HepG2 (cell line): ENCODE results near the gene ERBB4. TPM values are rescaled to one million over a fixed set of nuclear protein-coding genes. Genes with fewer than 3 reads are reported as not detected.

Experiments used
- ATAC-seq: fragments of 200-7000 bp; cut with Tn5 transposase; 3 replicates; pipeline ENCODE4 v1.9.1; 2020; ENCODE audit warnings: mild to moderate bottlenecking, moderate library complexity
- BruUV-seq: library from RNA; stranded (reverse); fragments of 400-500 nt; replicated peaks from 2 replicates; lab custom pipeline; 2021; lab: Mats Ljungman, UMichigan
- CTCF ChIA-PET: fragments of 300-600 bp; formaldehyde crosslinking; extraction: SDS; loops from one replicate; lab custom pipeline; 2021; ENCODE audit warnings: low total read pairs, inconsistent platforms, low intra/inter-chr PET ratio; lab: Yijun Ruan, JAX
- POLR2A ChIA-PET: fragments of 350-600 bp; sonication (Branson Sonifier 250); formaldehyde crosslinking; loops from one replicate; lab custom pipeline; 2020; ENCODE audit warnings: antibody characterized with exemption, inconsistent platforms; lab: Yijun Ruan, JAX
- DNase-seq: peaks from one replicate; pipeline ENCODE4 v3.0.0-alpha.2; 2015; ENCODE audit warnings: low spot score
- FAIRE-seq: peaks from 3 replicates; lab custom pipeline; 2011; peaks lifted over from hg19 to GRCh38; lab: Jason Lieb, UNC
- H2AFZ ChIP-seq: one replicate; pipeline ENCODE4 v1.6.1; 2011; ENCODE audit warnings: low read length, inconsistent platforms
- H3K27ac ChIP-seq: fragments of 300-600 bp; 3 replicates; pipeline ENCODE4 v1.8.0; 2011; ENCODE audit warnings: mixed run types, mild to moderate bottlenecking, mixed read lengths, low read length, inconsistent platforms; ENCODE audit not compliant: insufficient read depth; ENCODE audit errors: extremely low read length
- H3K27me3 ChIP-seq, 2 experiments: fragments of 200-600 bp in 1 of 2; 2 replicates in 1 of 2; 3 replicates in 1 of 2; pipeline versions ENCODE4 v1.6.0 to v1.8.0; 2011; ENCODE audit warnings: low read length in 2 of 2, mild to moderate bottlenecking in 2 of 2, moderate library complexity in 2 of 2, inconsistent platforms in 1 of 2; ENCODE audit not compliant: insufficient read depth in 2 of 2, control insufficient read depth in 1 of 2
- H3K36me3 ChIP-seq, 2 experiments: fragments of 200-600 bp in 1 of 2; replicated peaks in 1 of 2; 2 replicates in 1 of 2; 3 replicates in 1 of 2; pipeline versions ENCODE4 v1.5.1 to v1.8.0; 2011; ENCODE audit warnings: low read length in 2 of 2, inconsistent platforms in 1 of 2; ENCODE audit not compliant: insufficient read depth in 2 of 2, control insufficient read depth in 1 of 2
- H3K4me1 ChIP-seq: 2 replicates; pipeline ENCODE4 v1.5.1; 2012; ENCODE audit warnings: low read length, inconsistent platforms; ENCODE audit not compliant: insufficient read depth
- H3K4me2 ChIP-seq: 2 replicates; pipeline ENCODE4 v1.6.0; 2011; ENCODE audit warnings: low read depth, low read length, inconsistent platforms
- H3K4me3 ChIP-seq, 3 experiments: fragments of 200-600 bp in 1 of 3; sonication (generic), shearing (Covaris generic) in 1 of 3; replicated peaks in 1 of 3; 2 replicates each; pipeline ENCODE4 v1.5.1; 2011 to 2016; ENCODE audit warnings: low read length in 3 of 3, inconsistent platforms in 2 of 3, low read depth in 2 of 3, mild to moderate bottlenecking in 2 of 3, control low read depth in 1 of 3, mixed read lengths in 1 of 3; ENCODE audit not compliant: insufficient read depth in 1 of 3
- H3K79me2 ChIP-seq: one replicate; pipeline ENCODE4 v1.6.1; 2011; ENCODE audit warnings: low read length, inconsistent platforms; ENCODE audit not compliant: insufficient read depth
- H3K9ac ChIP-seq: 2 replicates; pipeline ENCODE4 v1.6.0; 2011; ENCODE audit warnings: mild to moderate bottlenecking, low read depth, low read length, inconsistent platforms; ENCODE audit not compliant: insufficient read depth
- H3K9me3 ChIP-seq: 2 replicates; pipeline ENCODE4 v1.5.1; 2012; ENCODE audit warnings: mild to moderate bottlenecking, low read length
- H4K20me1 ChIP-seq: 2 replicates; pipeline ENCODE4 v1.6.0; 2011; ENCODE audit warnings: inconsistent platforms, mild to moderate bottlenecking, low read length, moderate library complexity; ENCODE audit not compliant: insufficient read depth
- ATAD3A ChIP-seq: sonication (generic); formaldehyde crosslinking; IDR thresholded peaks from 2 replicates; pipeline ENCODE4 v1.4.0; 2020; ENCODE audit warnings: missing genetic modification reagents
- CSRNP1 ChIP-seq: sonication (generic); formaldehyde crosslinking; IDR thresholded peaks from 2 replicates; pipeline ENCODE4 v1.8.1; 2023; ENCODE audit warnings: mild to moderate bottlenecking, missing genetic modification reagents
- HNRNPK ChIP-seq: fragments of 200-400 bp; formaldehyde crosslinking; IDR thresholded peaks from 2 replicates; pipeline ENCODE4 v1.6.1; 2018; ENCODE audit warnings: low read length, low read depth, moderate library complexity, mild to moderate bottlenecking; ENCODE audit not compliant: poor library complexity, severe bottlenecking
- RBM22 ChIP-seq: fragments of 200-400 bp; formaldehyde crosslinking; optimal IDR thresholded peaks from 2 replicates; pipeline ENCODE3; 2017; ENCODE audit warnings: mild to moderate bottlenecking, low read length, moderate library complexity
- SRSF1 ChIP-seq: fragments of 200-400 bp; formaldehyde crosslinking; optimal IDR thresholded peaks from 2 replicates; pipeline ENCODE3; 2017; ENCODE audit warnings: mild to moderate bottlenecking, low read depth, low read length, moderate library complexity
- ZC3H13 ChIP-seq: sonication (generic); formaldehyde crosslinking; IDR thresholded peaks from 2 replicates; pipeline ENCODE4 v1.8.1; 2023; ENCODE audit warnings: mild to moderate bottlenecking, missing genetic modification reagents, moderate library complexity
- ZMAT3 ChIP-seq: sonication (generic); formaldehyde crosslinking; conservative IDR thresholded peaks from 2 replicates; pipeline ENCODE4 v1.7.0; 2021; ENCODE audit warnings: missing genetic modification reagents
- ZNF124 ChIP-seq: sonication (generic); formaldehyde crosslinking; IDR thresholded peaks from 2 replicates; pipeline ENCODE4 v1.4.0; 2020; ENCODE audit warnings: missing genetic modification reagents
- ZNF282 ChIP-seq: fragments of 450-650 bp; IDR thresholded peaks from 2 replicates; pipeline ENCODE4 v1.6.1; 2018; ENCODE audit not compliant: partially characterized antibody
- ZNF3 ChIP-seq: IDR thresholded peaks from 2 replicates; pipeline ENCODE4 v1.7.0; 2017; ENCODE audit warnings: inconsistent platforms
- WGBS: methylation state at CpG from one replicate; pipeline ENCODE4 v1.1.6; 2017; ENCODE audit warnings: low lambda C conversion rate; 5-methylcytosine and 5-hydroxymethylcytosine counted together
- in situ Hi-C: cut with HindIII; loops from 2 replicates; pipeline ENCODE4 v1.10.0; 2017; ENCODE audit warnings: low pct_unique_long_range_greater_than_20kb; ENCODE audit not compliant: extremely low pct_ligation_motif_present
- intact Hi-C: fragments of 100-400 bp; cut with micrococcal nuclease; formaldehyde crosslinking; loops from one replicate; pipeline ENCODE4 v1.10.0; 2022; ENCODE audit not compliant: unreplicated experiment
- polyA plus RNA-seq, 8 experiments: library from polyadenylated mRNA; depleted of rRNA in 3 of 8; stranded (reverse) in 7 of 8; unstranded in 1 of 8; fragments of >200 nt; fragmentation: Illumina TruSeq in 4 of 8; extraction: Trizol in 4 of 8; gene quantifications; 2 replicates each; pipeline versions ENCODE4 v1.2.1 to v1.2.3, GENCODE V29; 2011 to 2016; ENCODE audit warnings: low read depth in 4 of 8, missing spikeins in 1 of 8, mixed read lengths in 1 of 8; ENCODE audit not compliant: insufficient read depth in 1 of 8
- total RNA-seq, 5 experiments: library from RNA; depleted of rRNA; stranded (reverse); fragments of >200 nt; fragmentation: Illumina TruSeq; extraction: Trizol; gene quantifications; 2 replicates each; pipeline ENCODE4 v1.2.3, GENCODE V29; 2016; ENCODE audit warnings: low read depth in 1 of 5

Gene ERBB4
- total and polyA plus RNA-seq, 2 of the 13 experiments (the other 11 are each of a cell fraction or from before 2014, with no cell fraction given) = not detected

GRCh38 chr2:211516537-211516936 lies 1022.1 kb downstream of the ERBB4 start:
- in situ Hi-C loops = no loop called here
- FAIRE-seq (no peak), DNase-seq (no peak), ATAC-seq (no peak)
- TF ChIP-seq SRSF1 (no peak), ATAD3A (CRISPR knock-in tag) (no peak), ZMAT3 (CRISPR knock-in tag) (no peak), ZNF124 (no peak), RBM22 (no peak), ZC3H13 (no peak), HNRNPK (no peak), ZNF3 (CRISPR knock-in tag) (no peak), CSRNP1 (CRISPR knock-in tag) (no peak), ZNF282 (no peak)
- H3K27ac ChIP-seq = no peak overlapping the region
- BruUV-seq = no TSS peak
- H4K20me1 ChIP-seq = no peaks in the 10 kb centered on the region
- no peak overlapping the region for H2AFZ ChIP-seq
- H3K4me3 ChIP-seq = no peak overlapping the region
- H3K27me3 ChIP-seq = 0 out of 5 replicates have a peak, but pooled peaks cover 0 to 8% of the 10 kb centered on the region in 2 experiments
- no peak overlapping the region for H3K9ac ChIP-seq
- intact Hi-C loops = no loop called here
- no peaks in the 10 kb centered on the region for H3K4me1 ChIP-seq
- 18% methylated on average over 3 of the region's 3 CpGs for WGBS
- no peaks in the 10 kb centered on the region for H3K79me2 ChIP-seq
- H3K9me3 ChIP-seq = no peaks in the 10 kb centered on the region
- no peaks in the 10 kb centered on the region for H3K36me3 ChIP-seq
- CTCF ChIA-PET = no interaction called here
- H3K4me2 ChIP-seq = no peak overlapping the region
- POLR2A ChIA-PET = no interaction called here
